T-cell (primary cell): Measurements from ENCODE around the gene ARHGEF4. TPM values are rescaled to one million over a fixed set of nuclear protein-coding genes. Genes with fewer than 3 reads are reported as not detected.

Experiments
- ATAC-seq, 4 experiments: fragments of 200-7000 bp in 3 of 4; fragments of 150-1000 bp in 1 of 4; cut with Tn5 transposase; replicated peaks in 1 of 4; 1 replicate in 3 of 4; 2 replicates in 1 of 4; pipeline ENCODE4 v1.10.0; 2021; ENCODE audit warnings: moderate library complexity in 3 of 4, mild to moderate bottlenecking in 2 of 4, moderate number of reproducible peaks in 1 of 4
- CTCF ChIA-PET, 2 donors: fragments of 300-600 bp; sonication (Branson Sonifier 250); formaldehyde crosslinking; loops; one replicate each; lab custom pipeline; 2022; ENCODE audit warnings: antibody characterized with exemption in 2 of 2; lab: Charles Lee
- POLR2A ChIA-PET, 2 donors: fragments of 300-600 bp; sonication (Branson Sonifier 250); formaldehyde crosslinking; loops; one replicate each; lab custom pipeline; 2022; ENCODE audit warnings: antibody characterized with exemption in 2 of 2; lab: Charles Lee
- DNase-seq, 35 experiments: peaks; one replicate each; pipeline versions ENCODE4 v3.0.0 to v3.0.0-alpha.2; 2013 to 2023
- H3K27ac ChIP-seq: one replicate; pipeline ENCODE4 v1.5.1; 2013; ENCODE audit warnings: low read length
- H3K27me3 ChIP-seq, 2 experiments: replicated peaks in 1 of 2; 1 replicate in 1 of 2; 2 replicates in 1 of 2; pipeline versions ENCODE4 v1.6.1 to v1.7.0; 2013; ENCODE audit warnings: low read length in 1 of 2, mixed read lengths in 1 of 2; ENCODE audit not compliant: control insufficient read depth in 2 of 2, insufficient read depth in 2 of 2; ENCODE audit errors: extremely low read depth in 1 of 2
- H3K36me3 ChIP-seq, 2 donors: 1 replicate in 1 of 2; 2 replicates in 1 of 2; pipeline versions ENCODE4 v1.6.1 to v1.7.0; 2013; ENCODE audit warnings: low read length in 1 of 2; ENCODE audit not compliant: control insufficient read depth in 2 of 2, insufficient read depth in 1 of 2; ENCODE audit errors: extremely low read depth in 1 of 2
- H3K4me1 ChIP-seq, 2 experiments: 1 replicate in 1 of 2; 2 replicates in 1 of 2; pipeline versions ENCODE4 v1.6.1 to v1.7.0; 2013; ENCODE audit warnings: low read length in 2 of 2, mixed read lengths in 1 of 2; ENCODE audit not compliant: insufficient read depth in 2 of 2, control insufficient read depth in 1 of 2; ENCODE audit errors: extremely low read depth in 1 of 2
- H3K4me3 ChIP-seq, 2 donors: 1 replicate in 1 of 2; 2 replicates in 1 of 2; pipeline versions ENCODE4 v1.5.1 to v1.7.0; 2013; ENCODE audit warnings: mild to moderate bottlenecking in 2 of 2, low read length in 1 of 2, moderate library complexity in 1 of 2; ENCODE audit not compliant: control insufficient read depth in 1 of 2; ENCODE audit errors: extremely low read depth in 1 of 2
- H3K9me3 ChIP-seq: 2 replicates; pipeline ENCODE4 v1.7.0; 2013
- H3K27ac Mint-ChIP-seq, 2 donors: one replicate each; pipeline ENCODE4 v1.8.0; 2020 to 2021; ENCODE audit warnings: mild to moderate bottlenecking in 2 of 2, mixed read lengths in 2 of 2
- H3K27me3 Mint-ChIP-seq, 2 donors: one replicate each; pipeline ENCODE4 v1.8.0; 2021 to 2022; ENCODE audit warnings: mixed read lengths in 2 of 2
- H3K36me3 Mint-ChIP-seq: one replicate; pipeline ENCODE4 v1.8.0; 2021; ENCODE audit warnings: mixed read lengths
- H3K4me1 Mint-ChIP-seq, 3 donors: one replicate each; pipeline ENCODE4 v1.8.0; 2020 to 2022; ENCODE audit warnings: mixed read lengths in 3 of 3, mild to moderate bottlenecking in 1 of 3
- H3K4me3 Mint-ChIP-seq, 3 donors: one replicate each; pipeline ENCODE4 v1.8.0; 2020 to 2022; ENCODE audit warnings: mild to moderate bottlenecking in 3 of 3, mixed read lengths in 3 of 3, moderate library complexity in 3 of 3
- H3K9me3 Mint-ChIP-seq, 3 donors: one replicate each; pipeline ENCODE4 v1.8.0; 2020 to 2022; ENCODE audit warnings: mixed read lengths in 3 of 3
- WGBS: methylation state at CpG from one replicate; pipeline ENCODE4 v1.1.5; 2013; ENCODE audit warnings: missing lambda C conversion rate; ENCODE audit not compliant: insufficient coverage; 5-methylcytosine and 5-hydroxymethylcytosine counted together
- total RNA-seq, 35 experiments: library from RNA in 6 of 35; stranded (reverse) in 6 of 35; fragments of 120-200 nt in 1 of 35; gene quantifications; one replicate each; pipeline versions ENCODE4 v1.2.1 to v1.2.4 and lab custom pipeline; 2013 to 2026

Gene ARHGEF4
- total RNA-seq, 5 donors from 2014 or later (not counting 1 experiment from before 2014, with no cell fraction given) = 2.9 to 5.3 (median 4.4) TPM

DNA sequence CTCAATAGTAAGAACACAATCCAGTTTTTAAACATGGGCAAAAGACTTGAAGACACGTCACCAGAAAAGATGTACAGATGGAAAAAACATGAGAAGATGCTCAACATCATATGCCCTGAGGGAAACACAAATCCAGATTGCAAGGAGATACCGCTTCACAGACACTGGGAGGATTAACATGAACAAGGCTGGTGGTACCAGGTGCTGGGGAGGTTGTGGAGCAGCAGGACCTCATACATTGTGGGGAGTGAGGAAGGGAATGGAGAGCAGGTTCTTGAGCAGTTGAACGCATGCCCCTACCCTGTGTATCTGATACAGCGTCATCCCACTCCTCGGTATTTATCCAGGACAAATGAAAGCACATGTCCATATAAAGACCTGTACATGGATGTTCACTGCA, 72.1 kb downstream of the ARHGEF4 start:
- no peaks in the 10 kb centered on the region for H3K36me3 ChIP-seq
- no peak overlapping the region for H3K27ac Mint-ChIP-seq
- WGBS = 84% methylated on average over 2 of the region's 5 CpGs
- H3K4me1 ChIP-seq = no peaks in the 10 kb centered on the region
- ATAC-seq (no peak), DNase-seq (no peak)
- H3K27me3 ChIP-seq = peaks cover 0 to 20% of the 10 kb centered on the region in 2 experiments
- peaks cover 25 to 26% of the 10 kb centered on the region in 2 donors for H3K27me3 Mint-ChIP-seq
- no peaks in the 10 kb centered on the region for H3K4me1 Mint-ChIP-seq
- H3K9me3 ChIP-seq = no peaks in the 10 kb centered on the region
- no peak overlapping the region for H3K27ac ChIP-seq
- no peaks in the 10 kb centered on the region for H3K36me3 Mint-ChIP-seq
- CTCF ChIA-PET = no interaction called here
- no peak overlapping the region for H3K4me3 Mint-ChIP-seq
- no peak overlapping the region for H3K4me3 ChIP-seq
- POLR2A ChIA-PET = no interaction called here
- H3K9me3 Mint-ChIP-seq = peaks cover 0 to 6% (median 6%) of the 10 kb centered on the region in 3 donors

DNA sequence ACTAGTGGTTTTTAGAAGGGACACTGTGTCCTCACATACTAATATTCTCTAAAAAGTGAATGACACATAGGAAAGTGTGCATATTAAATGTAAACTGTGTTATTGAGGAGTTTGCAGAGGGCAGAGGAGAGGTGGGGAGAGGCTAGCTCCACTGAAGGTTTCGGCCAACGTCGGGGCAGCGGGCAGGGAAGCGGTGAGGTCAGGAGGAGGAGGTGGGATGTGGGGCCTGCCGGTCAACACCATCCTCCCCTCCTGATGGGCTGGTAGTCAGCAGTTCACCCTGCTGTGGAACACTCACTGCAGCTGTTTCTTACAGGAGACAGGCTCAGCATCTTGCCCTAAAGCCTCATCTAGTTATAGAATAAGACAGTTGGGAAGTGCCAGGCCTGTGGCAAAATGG, 74.2 kb downstream of the ARHGEF4 start:
- no peaks in the 10 kb centered on the region for H3K36me3 Mint-ChIP-seq
- no peaks in the 10 kb centered on the region for H3K9me3 ChIP-seq
- peaks cover 22 to 36% of the 10 kb centered on the region in 2 donors for H3K27me3 Mint-ChIP-seq
- no peak overlapping the region for H3K4me3 Mint-ChIP-seq
- H3K9me3 Mint-ChIP-seq = peaks cover 0 to 6% (median 6%) of the 10 kb centered on the region in 3 donors
- H3K4me1 ChIP-seq = no peaks in the 10 kb centered on the region
- H3K27ac ChIP-seq = no peak overlapping the region
- H3K4me1 Mint-ChIP-seq = no peaks in the 10 kb centered on the region
- no peak for DNase-seq
- ATAC-seq = no peak
- 83% methylated on average over 4 of the region's 6 CpGs for WGBS
- H3K4me3 ChIP-seq = no peak overlapping the region
- no peak overlapping the region for H3K27ac Mint-ChIP-seq
- peaks cover 0 to 39% of the 10 kb centered on the region in 2 experiments for H3K27me3 ChIP-seq
- POLR2A ChIA-PET = no interaction called here
- CTCF ChIA-PET = no interaction called here
- H3K36me3 ChIP-seq = no peaks in the 10 kb centered on the region

DNA sequence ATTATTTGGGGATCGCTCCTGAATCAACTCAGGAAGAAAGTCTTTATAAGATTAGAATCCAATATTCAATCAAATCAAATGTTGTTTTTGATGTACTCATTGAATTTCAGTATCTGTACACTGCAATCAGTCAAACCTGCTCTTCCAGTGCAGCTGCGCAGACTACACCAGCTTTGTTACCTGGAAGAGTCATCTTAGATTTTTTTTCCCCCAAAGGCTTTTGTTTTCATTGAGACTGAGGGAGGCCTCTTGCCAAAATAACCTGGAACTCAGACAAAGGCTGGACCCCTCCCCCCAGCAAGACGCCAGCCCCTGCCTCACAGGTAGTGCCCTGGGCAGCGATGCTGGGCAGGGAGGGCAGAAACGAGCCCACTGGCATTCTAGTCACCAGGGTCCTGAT, 74.8 kb downstream of the ARHGEF4 start:
- Histone ChIP-seq H3K36me3 (no peaks in the 10 kb centered on the region), H3K27me3 (peaks cover 0 to 40% of the 10 kb centered on the region in 2 experiments), H3K27ac (no peak overlapping the region), H3K4me1 (no peaks in the 10 kb centered on the region), H3K9me3 (no peaks in the 10 kb centered on the region), H3K4me3 (no peak overlapping the region)
- H3K27ac Mint-ChIP-seq = no peak overlapping the region
- peaks cover 0 to 5% (median 4%) of the 10 kb centered on the region in 3 donors for H3K9me3 Mint-ChIP-seq
- H3K36me3 Mint-ChIP-seq = no peaks in the 10 kb centered on the region
- ChIA-PET POLR2A (no interaction called here), CTCF (no interaction called here)
- DNase-seq (no peak), ATAC-seq (no peak)
- H3K4me1 Mint-ChIP-seq = no peaks in the 10 kb centered on the region
- peaks cover 20 to 37% of the 10 kb centered on the region in 2 donors for H3K27me3 Mint-ChIP-seq
- no peak overlapping the region for H3K4me3 Mint-ChIP-seq
- 83% methylated on average over 4 of the region's 5 CpGs for WGBS

DNA sequence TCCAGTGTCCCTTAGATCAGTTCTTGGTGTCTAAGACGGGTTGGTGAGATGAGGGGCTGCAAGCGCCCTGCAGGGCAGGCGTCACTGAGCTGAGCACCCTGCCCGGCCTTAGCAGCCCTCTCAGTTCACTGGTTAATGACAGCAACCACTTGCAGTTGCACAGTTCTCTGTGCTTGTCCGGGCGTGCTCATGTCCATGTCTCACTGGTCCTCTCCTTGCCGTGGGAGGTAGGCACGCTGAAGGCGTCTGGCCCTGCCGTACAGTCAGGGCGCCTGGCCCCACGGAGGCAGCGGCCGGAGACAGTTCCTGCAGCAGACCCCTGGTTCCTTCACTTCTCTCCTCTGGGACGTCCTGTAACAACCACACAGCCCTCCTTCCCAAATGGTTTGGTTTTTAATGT, 75.3 kb downstream of the ARHGEF4 start:
- H3K4me3 ChIP-seq = no peak overlapping the region
- H3K9me3 ChIP-seq = no peaks in the 10 kb centered on the region
- DNase-seq = no peak
- Mint-ChIP-seq H3K4me3 (no peak overlapping the region), H3K27ac (no peak overlapping the region), H3K9me3 (no peaks in the 10 kb centered on the region), H3K4me1 (no peaks in the 10 kb centered on the region), H3K36me3 (no peaks in the 10 kb centered on the region), H3K27me3 (peaks cover 20 to 41% of the 10 kb centered on the region in 2 donors)
- no peaks in the 10 kb centered on the region for H3K36me3 ChIP-seq
- no peaks in the 10 kb centered on the region for H3K4me1 ChIP-seq
- CTCF ChIA-PET = interaction anchor here in 1 of 2 donors (0.8 kb wide), 1 partner anchor 36 kb away, joined by 3 read pairs; no protein-coding TSS in a partner anchor
- peaks cover 0 to 46% of the 10 kb centered on the region in 2 experiments for H3K27me3 ChIP-seq
- WGBS = 74% methylated on average over 8 of the region's 15 CpGs
- POLR2A ChIA-PET = no interaction called here
- ATAC-seq = no peak
- no peak overlapping the region for H3K27ac ChIP-seq

DNA sequence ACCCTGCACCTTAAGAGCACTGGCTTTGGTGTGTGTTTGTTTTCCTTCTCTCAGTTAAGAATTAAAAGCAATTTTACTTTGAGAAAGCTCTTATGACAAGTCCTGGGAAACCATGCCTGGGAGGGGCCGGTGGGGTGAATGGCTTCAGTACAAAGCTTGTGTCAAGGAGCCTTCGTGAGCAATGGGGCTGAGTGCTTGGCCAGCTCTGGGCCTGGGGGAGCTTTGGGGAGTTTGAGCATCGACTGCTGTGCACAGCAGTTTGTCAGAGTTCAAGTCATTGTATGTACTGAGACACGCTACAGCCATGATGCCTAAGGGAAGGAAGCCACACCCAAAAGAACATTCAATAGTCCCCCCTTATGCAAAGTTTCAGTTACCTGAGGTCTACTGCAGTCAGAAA, 75.8 kb downstream of the ARHGEF4 start:
- H3K27me3 Mint-ChIP-seq = peaks cover 20 to 44% of the 10 kb centered on the region in 2 donors
- CTCF ChIA-PET = interaction anchor here in 1 of 2 donors (0.8 kb wide), 1 partner anchor 35 kb away, joined by 3 read pairs; no protein-coding TSS in a partner anchor

DNA sequence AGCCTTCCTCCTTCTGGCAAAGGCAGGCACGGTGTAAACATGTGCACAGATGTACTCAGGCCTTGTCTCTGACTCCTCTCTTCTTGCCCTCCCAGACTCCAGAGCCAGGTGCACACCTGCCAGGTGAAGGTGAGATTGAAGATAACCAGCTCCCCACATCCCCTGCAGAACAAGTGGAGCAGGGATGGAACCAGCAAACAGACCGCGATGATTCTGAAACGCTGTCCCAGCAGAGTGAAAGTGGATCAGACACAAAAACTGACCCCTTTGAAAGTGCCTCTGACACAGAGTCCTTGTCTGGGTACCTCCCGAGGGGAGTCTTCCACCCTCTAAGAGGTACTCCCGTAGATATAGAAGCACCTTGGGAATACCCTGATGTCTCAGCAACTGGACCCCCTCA, 77.2 kb downstream of the ARHGEF4 start:
- no peak overlapping the region for H3K27ac Mint-ChIP-seq

More for the DNA sequence above, 75.8 kb downstream of the ARHGEF4 start:
- H3K27ac Mint-ChIP-seq = no peak overlapping the region
- POLR2A ChIA-PET = no interaction called here
- H3K36me3 Mint-ChIP-seq = no peaks in the 10 kb centered on the region
- H3K4me3 Mint-ChIP-seq = no peak overlapping the region
- Histone ChIP-seq H3K9me3 (no peaks in the 10 kb centered on the region), H3K27ac (no peak overlapping the region), H3K27me3 (peaks cover 0 to 47% of the 10 kb centered on the region in 2 experiments), H3K4me1 (no peaks in the 10 kb centered on the region), H3K4me3 (no peak overlapping the region), H3K36me3 (no peaks in the 10 kb centered on the region)
- ATAC-seq (no peak), DNase-seq (no peak)
- H3K4me1 Mint-ChIP-seq = no peaks in the 10 kb centered on the region
- WGBS = 60% methylated on average over 1 of the region's 4 CpGs
- no peaks in the 10 kb centered on the region for H3K9me3 Mint-ChIP-seq

More for the DNA sequence above, 77.2 kb downstream of the ARHGEF4 start:
- no peaks in the 10 kb centered on the region for H3K9me3 Mint-ChIP-seq
- ChIA-PET POLR2A (no interaction called here), CTCF (no interaction called here)
- Histone ChIP-seq H3K27ac (no peak overlapping the region), H3K9me3 (no peaks in the 10 kb centered on the region), H3K4me1 (no peaks in the 10 kb centered on the region), H3K27me3 (peaks cover 2 to 41% of the 10 kb centered on the region in 2 experiments), H3K4me3 (no peak overlapping the region), H3K36me3 (no peaks in the 10 kb centered on the region)
- H3K4me3 Mint-ChIP-seq = no peak overlapping the region
- WGBS = 89% methylated on average over 3 of the region's 6 CpGs
- DNase-seq (no peak), ATAC-seq (no peak)
- no peaks in the 10 kb centered on the region for H3K36me3 Mint-ChIP-seq
- no peaks in the 10 kb centered on the region for H3K4me1 Mint-ChIP-seq
- peaks cover 11 to 44% of the 10 kb centered on the region in 2 donors for H3K27me3 Mint-ChIP-seq
